ENCODE data around the gene ADAM12. TPM values are rescaled to one million over a fixed set of nuclear protein-coding genes. Genes with fewer than 3 reads are reported as not detected.

The ADAM12 gene
- total RNA-seq, 1 donor from 2014 or later = 41.7 TPM

DNA sequence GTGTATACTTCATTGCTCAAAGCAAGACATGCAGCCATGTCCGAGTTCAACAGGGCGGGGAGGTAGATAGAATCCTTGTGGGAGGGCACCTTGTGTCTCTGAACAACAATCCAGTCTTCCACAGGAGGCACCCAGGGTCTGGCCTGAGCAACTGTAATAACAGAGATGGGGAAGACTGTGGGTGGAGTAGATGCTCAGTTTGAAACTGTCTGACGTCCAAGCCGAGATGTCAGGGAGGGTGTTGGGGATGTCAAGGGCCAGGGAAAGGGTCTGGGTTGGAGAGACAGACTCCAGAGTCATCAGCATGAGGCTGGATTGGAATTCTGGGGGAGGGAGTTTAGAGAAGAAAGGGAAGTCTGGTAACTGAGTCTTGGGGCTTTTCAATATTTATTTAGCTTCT, 403.9 kb downstream of the ADAM12 start:
- DNase-seq (ENCODE audit: extremely low spot score, unreplicated experiment) = no peak
- Mint-ChIP-seq H3K36me3 (ENCODE audit: unreplicated experiment) (no peaks in the 10 kb centered on the region), H3K27me3 (ENCODE audit: unreplicated experiment) (no peaks in the 10 kb centered on the region), H3K9me3 (ENCODE audit: unreplicated experiment) (no peaks in the 10 kb centered on the region), H3K27ac (ENCODE audit: unreplicated experiment) (no peak overlapping the region), H3K4me3 (ENCODE audit: unreplicated experiment) (no peak overlapping the region), H3K4me1 (ENCODE audit: unreplicated experiment) (peaks cover 22% of the 10 kb centered on the region)
- TF ChIP-seq, protein P1, sequence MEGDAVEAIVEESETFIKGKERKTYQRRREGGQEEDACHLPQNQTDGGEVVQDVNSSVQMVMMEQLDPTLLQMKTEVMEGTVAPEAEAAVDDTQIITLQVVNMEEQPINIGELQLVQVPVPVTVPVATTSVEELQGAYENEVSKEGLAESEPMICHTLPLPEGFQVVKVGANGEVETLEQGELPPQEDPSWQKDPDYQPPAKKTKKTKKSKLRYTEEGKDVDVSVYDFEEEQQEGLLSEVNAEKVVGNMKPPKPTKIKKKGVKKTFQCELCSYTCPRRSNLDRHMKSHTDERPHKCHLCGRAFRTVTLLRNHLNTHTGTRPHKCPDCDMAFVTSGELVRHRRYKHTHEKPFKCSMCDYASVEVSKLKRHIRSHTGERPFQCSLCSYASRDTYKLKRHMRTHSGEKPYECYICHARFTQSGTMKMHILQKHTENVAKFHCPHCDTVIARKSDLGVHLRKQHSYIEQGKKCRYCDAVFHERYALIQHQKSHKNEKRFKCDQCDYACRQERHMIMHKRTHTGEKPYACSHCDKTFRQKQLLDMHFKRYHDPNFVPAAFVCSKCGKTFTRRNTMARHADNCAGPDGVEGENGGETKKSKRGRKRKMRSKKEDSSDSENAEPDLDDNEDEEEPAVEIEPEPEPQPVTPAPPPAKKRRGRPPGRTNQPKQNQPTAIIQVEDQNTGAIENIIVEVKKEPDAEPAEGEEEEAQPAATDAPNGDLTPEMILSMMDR (IDR thresholded peaks at IDR 0.05) = no peak

DNA sequence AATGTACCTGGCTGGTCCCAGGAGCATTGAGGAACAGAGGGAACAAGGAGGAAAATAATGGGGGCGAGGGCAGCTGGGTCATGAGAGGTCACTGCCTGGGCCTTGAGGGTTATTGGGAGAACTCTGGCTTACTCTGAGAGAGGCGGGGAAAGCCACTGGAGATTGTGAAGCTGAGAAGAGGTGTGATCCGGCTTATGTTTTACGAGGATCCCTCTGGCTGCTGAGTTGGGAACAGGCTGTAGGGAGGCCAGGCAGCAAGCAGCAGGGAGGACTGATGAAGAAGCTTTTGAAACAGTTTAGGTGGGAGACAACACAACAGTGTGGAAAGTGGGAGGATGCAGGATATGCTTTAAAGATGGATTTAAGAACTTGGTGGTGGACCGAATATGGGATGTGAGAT, 404.6 kb downstream of the ADAM12 start:
- no peaks in the 10 kb centered on the region for H3K36me3 Mint-ChIP-seq (ENCODE audit: unreplicated experiment)
- no peaks in the 10 kb centered on the region for H3K9me3 Mint-ChIP-seq (ENCODE audit: unreplicated experiment)
- no peak overlapping the region for H3K27ac Mint-ChIP-seq (ENCODE audit: unreplicated experiment)
- H3K4me1 Mint-ChIP-seq (ENCODE audit: unreplicated experiment) = peaks cover 22% of the 10 kb centered on the region
- TF ChIP-seq, protein P1 (IDR thresholded peaks at IDR 0.05) = no peak
- no peaks in the 10 kb centered on the region for H3K27me3 Mint-ChIP-seq (ENCODE audit: unreplicated experiment)
- no peak overlapping the region for H3K4me3 Mint-ChIP-seq (ENCODE audit: unreplicated experiment)
- DNase-seq (ENCODE audit: extremely low spot score, unreplicated experiment) = no peak

DNA sequence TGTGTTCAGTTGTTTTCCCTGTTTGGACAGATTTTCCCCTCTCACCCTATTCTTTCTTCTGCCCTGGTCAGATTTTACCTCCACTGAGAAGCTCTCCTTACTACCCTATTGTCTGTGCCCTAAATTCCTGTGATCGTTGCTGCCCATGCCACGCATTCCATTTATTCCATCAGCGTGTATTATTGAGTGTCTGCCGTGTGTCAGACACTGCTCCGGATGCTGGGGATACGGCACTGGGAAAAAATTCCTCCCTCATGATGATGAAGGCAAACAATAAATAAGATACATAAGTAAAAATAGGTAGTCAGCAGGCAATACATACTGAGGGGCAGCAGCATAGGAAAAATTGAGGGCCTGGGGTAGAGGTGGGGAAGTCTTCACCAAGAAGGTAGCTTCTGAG, 405.1 kb downstream of the ADAM12 start:
- Mint-ChIP-seq H3K27me3 (ENCODE audit: unreplicated experiment) (no peaks in the 10 kb centered on the region), H3K36me3 (ENCODE audit: unreplicated experiment) (no peaks in the 10 kb centered on the region), H3K27ac (ENCODE audit: unreplicated experiment) (no peak overlapping the region), H3K4me3 (ENCODE audit: unreplicated experiment) (no peak overlapping the region), H3K4me1 (ENCODE audit: unreplicated experiment) (peaks cover 22% of the 10 kb centered on the region), H3K9me3 (ENCODE audit: unreplicated experiment) (no peaks in the 10 kb centered on the region)
- no peak for DNase-seq (ENCODE audit: extremely low spot score, unreplicated experiment)
- TF ChIP-seq, protein P1 (IDR thresholded peaks at IDR 0.05) = no peak

DNA sequence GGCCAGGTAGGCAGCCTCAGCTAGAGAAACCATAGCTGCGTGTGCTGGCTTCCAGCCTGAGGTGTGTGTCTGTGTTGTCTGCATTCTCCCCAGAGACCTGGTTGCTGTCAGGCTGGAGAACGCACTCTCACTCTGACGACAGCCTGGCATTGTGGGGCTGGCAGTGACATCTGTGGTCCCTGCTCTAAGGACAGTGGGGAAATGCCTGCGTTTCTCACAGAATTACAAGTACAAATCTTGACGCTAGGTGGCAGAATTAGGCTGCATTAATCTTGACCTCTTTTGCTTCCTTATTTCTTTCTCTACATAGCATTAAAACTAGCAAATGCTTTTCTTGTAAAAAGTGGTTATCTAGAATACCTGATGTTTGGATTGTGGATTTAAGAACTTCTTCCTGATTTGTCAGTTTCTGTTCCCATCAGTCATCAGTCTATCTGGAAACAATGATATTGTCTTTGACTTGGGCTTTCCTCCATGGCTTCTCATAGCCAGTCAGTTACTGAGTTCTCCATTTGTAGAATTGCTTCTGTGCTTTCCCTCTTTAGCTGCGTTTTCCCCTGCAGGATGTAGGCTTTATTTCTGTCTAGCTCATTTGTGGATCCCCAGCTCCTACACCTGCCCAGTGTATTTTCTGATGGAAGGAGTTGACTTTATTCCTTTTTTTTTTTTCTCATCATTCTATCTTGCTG, 405.9 kb downstream of the ADAM12 start:
- Mint-ChIP-seq H3K4me3 (ENCODE audit: unreplicated experiment) (no peak overlapping the region), H3K4me1 (ENCODE audit: unreplicated experiment) (peaks cover 22% of the 10 kb centered on the region), H3K9me3 (ENCODE audit: unreplicated experiment) (no peaks in the 10 kb centered on the region), H3K27ac (ENCODE audit: unreplicated experiment) (no peak overlapping the region), H3K27me3 (ENCODE audit: unreplicated experiment) (no peaks in the 10 kb centered on the region), H3K36me3 (ENCODE audit: unreplicated experiment) (no peaks in the 10 kb centered on the region)
- TF ChIP-seq, protein P1 (IDR thresholded peaks at IDR 0.05) = peak; percentile 77
- DNase-seq (ENCODE audit: extremely low spot score, unreplicated experiment) = no peak

DNA sequence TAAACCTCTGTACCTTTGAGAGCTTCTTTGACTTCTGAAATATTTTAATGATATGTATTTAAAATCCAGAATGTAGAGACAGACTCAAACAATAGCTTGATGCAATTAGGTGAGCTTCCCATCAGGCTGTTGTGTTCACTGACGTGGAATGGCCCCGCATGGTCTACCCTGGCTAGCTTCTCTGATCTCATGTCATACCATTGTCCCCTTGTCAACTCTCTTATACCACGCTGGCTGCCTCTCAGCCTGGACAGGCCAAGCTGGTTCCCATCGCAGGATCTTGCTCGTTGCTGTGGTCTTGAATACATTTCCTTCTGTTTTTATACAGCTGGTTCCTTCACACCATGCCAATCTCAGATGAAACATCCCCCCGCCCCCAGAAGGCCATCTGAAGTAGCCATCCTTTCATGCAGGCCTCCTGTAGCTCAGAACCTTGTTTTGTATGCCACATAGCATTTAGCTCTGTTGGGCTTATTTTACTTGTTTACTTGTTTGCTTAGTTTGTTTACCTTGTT, 407.7 kb downstream of the ADAM12 start:
- H3K27ac Mint-ChIP-seq (ENCODE audit: unreplicated experiment) = no peak overlapping the region

More for the DNA sequence above, 407.7 kb downstream of the ADAM12 start:
- Mint-ChIP-seq H3K9me3 (ENCODE audit: unreplicated experiment) (no peaks in the 10 kb centered on the region), H3K4me1 (ENCODE audit: unreplicated experiment) (peaks cover 22% of the 10 kb centered on the region), H3K36me3 (ENCODE audit: unreplicated experiment) (no peaks in the 10 kb centered on the region), H3K27me3 (ENCODE audit: unreplicated experiment) (no peaks in the 10 kb centered on the region), H3K4me3 (ENCODE audit: unreplicated experiment) (no peak overlapping the region)
- TF ChIP-seq, protein P1 (IDR thresholded peaks at IDR 0.05) = no peak
- DNase-seq (ENCODE audit: extremely low spot score, unreplicated experiment) = no peak

Measured in osteocyte (in vitro differentiated cells).